B cell (primary cell): ENCODE results near the gene MCTP1. TPM values are rescaled to one million over a fixed set of nuclear protein-coding genes. Genes with fewer than 3 reads are reported as not detected.

Experiments used
- ATAC-seq: fragments of 200-7000 bp; cut with Tn5 transposase; one replicate; pipeline ENCODE4 v1.10.0; 2021; ENCODE audit warnings: low read depth, mild to moderate bottlenecking, moderate number of reproducible peaks, moderate library complexity
- CTCF ChIA-PET: fragments of 350-600 bp; sonication (Branson Sonifier 250); formaldehyde crosslinking; loops from one replicate; lab custom pipeline; 2021; ENCODE audit warnings: antibody characterized with exemption, inconsistent platforms; lab: Charles Lee
- POLR2A ChIA-PET: fragments of 350-600 bp; sonication (Branson Sonifier 250); formaldehyde crosslinking; loops from one replicate; lab custom pipeline; 2021; ENCODE audit warnings: antibody characterized with exemption; lab: Charles Lee
- DNase-seq: peaks from one replicate; pipeline ENCODE4 v3.0.0; 2013
- H2AFZ ChIP-seq: 2 replicates; pipeline ENCODE4 v1.6.1; 2012; ENCODE audit warnings: mild to moderate bottlenecking, low read depth, low read length; ENCODE audit not compliant: insufficient read depth, poor library complexity, severe bottlenecking
- H3K27ac ChIP-seq, 2 donors: 1 replicate in 1 of 2; 2 replicates in 1 of 2; pipeline ENCODE4 v1.5.1; 2012 to 2013; ENCODE audit warnings: low read length in 2 of 2, mild to moderate bottlenecking in 2 of 2, moderate library complexity in 1 of 2
- H3K27me3 ChIP-seq, 4 experiments: fragments of 200-600 bp in 1 of 4; sonication (generic) in 1 of 4; replicated peaks in 1 of 4; 1 replicate in 2 of 4; 2 replicates in 2 of 4; pipeline versions ENCODE4 v1.6.1 to v1.7.0; 2013 to 2016; ENCODE audit warnings: low read length in 3 of 4, mild to moderate bottlenecking in 2 of 4, mixed read lengths in 1 of 4, moderate library complexity in 1 of 4; ENCODE audit not compliant: insufficient read depth in 4 of 4, control insufficient read depth in 3 of 4; ENCODE audit errors: control extremely low read depth in 1 of 4
- H3K36me3 ChIP-seq, 2 experiments: replicated peaks in 1 of 2; 1 replicate in 1 of 2; 2 replicates in 1 of 2; pipeline versions ENCODE4 v1.6.1 to v1.7.1; 2013; ENCODE audit warnings: low read length in 1 of 2; ENCODE audit not compliant: insufficient read depth in 2 of 2, control insufficient read depth in 1 of 2; ENCODE audit errors: control extremely low read depth in 1 of 2, extremely low read depth in 1 of 2
- H3K4me1 ChIP-seq, 2 donors: fragments of 200-600 bp in 1 of 2; sonication (generic) in 1 of 2; 1 replicate in 1 of 2; 2 replicates in 1 of 2; pipeline versions ENCODE4 v1.5.1 to v1.6.1; 2013 to 2017; ENCODE audit warnings: low read length in 2 of 2; ENCODE audit not compliant: control insufficient read depth in 2 of 2, insufficient read depth in 2 of 2
- H3K4me2 ChIP-seq: replicated peaks from 2 replicates; pipeline ENCODE3; 2012; ENCODE audit warnings: mild to moderate bottlenecking, low read depth, low read length; ENCODE audit not compliant: poor library complexity, severe bottlenecking
- H3K4me3 ChIP-seq, 5 experiments: fragments of 200-600 bp in 1 of 5; sonication (generic) in 1 of 5; 1 replicate in 3 of 5; 2 replicates in 2 of 5; pipeline versions ENCODE4 v1.5.1 to v1.7.0; 2011 to 2016; ENCODE audit warnings: low read length in 4 of 5, mild to moderate bottlenecking in 4 of 5, low read depth in 2 of 5, control low read depth in 1 of 5, moderate library complexity in 1 of 5; ENCODE audit not compliant: insufficient read depth in 1 of 5; ENCODE audit errors: control extremely low read depth in 1 of 5, extremely low read depth in 1 of 5
- H3K79me2 ChIP-seq: fragments of 200-600 bp; sonication (generic); one replicate; pipeline ENCODE4 v1.6.0; 2016; ENCODE audit warnings: low read length; ENCODE audit not compliant: control insufficient read depth, insufficient read depth
- H3K9ac ChIP-seq: fragments of 200-600 bp; sonication (generic); 2 replicates; pipeline ENCODE4 v1.6.1; 2017; ENCODE audit warnings: mild to moderate bottlenecking, low read length, moderate library complexity
- H3K9me3 ChIP-seq, 3 donors: one replicate each; pipeline versions ENCODE4 v1.6.1 to v1.7.1; 2013; ENCODE audit warnings: low read length in 2 of 3; ENCODE audit not compliant: control insufficient read depth in 2 of 3, insufficient read depth in 1 of 3; ENCODE audit errors: control extremely low read depth in 1 of 3
- H4K20me1 ChIP-seq: 2 replicates; pipeline ENCODE4 v1.6.0; 2012; ENCODE audit warnings: mild to moderate bottlenecking, low read length; ENCODE audit not compliant: insufficient read depth, control insufficient read depth, poor library complexity, severe bottlenecking
- H3K27ac Mint-ChIP-seq: one replicate; pipeline ENCODE4 v1.8.0; 2021; ENCODE audit warnings: mixed read lengths
- H3K27me3 Mint-ChIP-seq: one replicate; pipeline ENCODE4 v1.8.0; 2021; ENCODE audit warnings: mixed read lengths
- H3K4me1 Mint-ChIP-seq: one replicate; pipeline ENCODE4 v1.8.0; 2021; ENCODE audit warnings: mixed read lengths
- H3K4me3 Mint-ChIP-seq: one replicate; pipeline ENCODE4 v1.8.0; 2021; ENCODE audit warnings: mixed read lengths
- H3K9me3 Mint-ChIP-seq: one replicate; pipeline ENCODE4 v1.8.0; 2022; ENCODE audit warnings: mixed read lengths; ENCODE audit not compliant: insufficient read depth
- CTCF ChIP-seq: fragments of 200-600 bp; IDR thresholded peaks from one replicate; pipeline ENCODE4 v1.8.0; 2022; ENCODE audit warnings: antibody characterized with exemption, mild to moderate bottlenecking
- EZH2 ChIP-seq: IDR thresholded peaks from 2 replicates; pipeline ENCODE4 v1.6.1; 2012; ENCODE audit warnings: borderline replicate concordance, low read depth, mild to moderate bottlenecking, moderate library complexity, low read length; ENCODE audit not compliant: insufficient read depth, poor library complexity, severe bottlenecking
- WGBS: methylation state at CpG from one replicate; pipeline ENCODE4 v1.1.5; 2013; ENCODE audit warnings: missing lambda C conversion rate; ENCODE audit not compliant: insufficient coverage; 5-methylcytosine and 5-hydroxymethylcytosine counted together
- intact Hi-C: fragments of 100-400 bp; cut with micrococcal nuclease; formaldehyde crosslinking; loops from one replicate; pipeline ENCODE4 v1.10.0; 2022
- polyA plus RNA-seq: library from polyadenylated mRNA; depleted of rRNA; stranded (reverse); fragments of >200 nt; gene quantifications from 2 replicates; pipeline ENCODE4 v1.2.3, GENCODE V29; 2012
- total RNA-seq, 2 donors: library from RNA; stranded (reverse); fragments of 120-200 nt in 1 of 2; gene quantifications; 1 replicate in 1 of 2; 2 replicates in 1 of 2; pipeline versions ENCODE4 v1.2.3 to v1.2.4, GENCODE V29; 2013 to 2022

The MCTP1 gene
- total and polyA plus RNA-seq, 2 donors (not counting 1 experiment from before 2014, with no cell fraction given): 0.42 to 2.5 TPM

GRCh38 chr5:94916619-94917018 lies 368.3 kb downstream of the MCTP1 start:
- H3K9ac ChIP-seq: no peak overlapping the region
- no peak for TF ChIP-seq CTCF
- TF ChIP-seq EZH2: no peak
- Mint-ChIP-seq H3K27ac (no peak overlapping the region), H3K27me3 (peaks cover 3% of the 10 kb centered on the region), H3K4me1 (no peaks in the 10 kb centered on the region), H3K4me3 (no peak overlapping the region), H3K9me3 (no peaks in the 10 kb centered on the region)
- no peak overlapping the region for H2AFZ ChIP-seq
- intact Hi-C loops: no loop called here
- no peak for DNase-seq
- H4K20me1 ChIP-seq: no peaks in the 10 kb centered on the region
- no peaks in the 10 kb centered on the region for H3K4me1 ChIP-seq
- no peaks in the 10 kb centered on the region for H3K9me3 ChIP-seq
- no peak for ATAC-seq
- no peaks in the 10 kb centered on the region for H3K79me2 ChIP-seq
- H3K27ac ChIP-seq: no peak overlapping the region
- H3K4me2 ChIP-seq: no peak overlapping the region
- H3K27me3 ChIP-seq: no peaks in the 10 kb centered on the region
- no peak overlapping the region for H3K4me3 ChIP-seq
- no CpG with 5 or more reads among the region's 2 CpGs for WGBS
- CTCF ChIA-PET: no interaction called here
- no peaks in the 10 kb centered on the region for H3K36me3 ChIP-seq
- POLR2A ChIA-PET: no interaction called here

- ChIA-PET POLR2A (no interaction called here), CTCF (interaction anchor here (1.4 kb wide), 1 partner anchor 11 kb away, joined by 6 read pairs; no protein-coding TSS in a partner anchor)
- Histone ChIP-seq H2AFZ (no peak overlapping the region), H3K27ac (no peak overlapping the region), H3K9me3 (no peaks in the 10 kb centered on the region), H3K9ac (no peak overlapping the region), H3K36me3 (no peaks in the 10 kb centered on the region), H3K4me2 (no peak overlapping the region), H4K20me1 (no peaks in the 10 kb centered on the region), H3K4me3 (no peak overlapping the region), H3K79me2 (no peaks in the 10 kb centered on the region), H3K27me3 (no peaks in the 10 kb centered on the region), H3K4me1 (no peaks in the 10 kb centered on the region)
- intact Hi-C loops: no loop called here
- TF ChIP-seq EZH2 (no peak), CTCF (no peak)
- no CpG with 5 or more reads among the region's 3 CpGs for WGBS
- Mint-ChIP-seq H3K4me1 (no peaks in the 10 kb centered on the region), H3K4me3 (no peak overlapping the region), H3K9me3 (no peaks in the 10 kb centered on the region), H3K27ac (no peak overlapping the region), H3K27me3 (peaks cover 2% of the 10 kb centered on the region)
- ATAC-seq (no peak), DNase-seq (no peak)
Measured at GRCh38 chr5:94911276-94911675, 373.6 kb downstream of the MCTP1 start.
